GM21447 (cell line): ENCODE data around the gene OSBPL10.

Experiments used
- ATAC-seq: cut with Tn5 transposase; IDR thresholded peaks from one replicate; pipeline ENCODE4 v1.9.1; 2021; ENCODE audit not compliant: unreplicated experiment

The OSBPL10 gene

DNA sequence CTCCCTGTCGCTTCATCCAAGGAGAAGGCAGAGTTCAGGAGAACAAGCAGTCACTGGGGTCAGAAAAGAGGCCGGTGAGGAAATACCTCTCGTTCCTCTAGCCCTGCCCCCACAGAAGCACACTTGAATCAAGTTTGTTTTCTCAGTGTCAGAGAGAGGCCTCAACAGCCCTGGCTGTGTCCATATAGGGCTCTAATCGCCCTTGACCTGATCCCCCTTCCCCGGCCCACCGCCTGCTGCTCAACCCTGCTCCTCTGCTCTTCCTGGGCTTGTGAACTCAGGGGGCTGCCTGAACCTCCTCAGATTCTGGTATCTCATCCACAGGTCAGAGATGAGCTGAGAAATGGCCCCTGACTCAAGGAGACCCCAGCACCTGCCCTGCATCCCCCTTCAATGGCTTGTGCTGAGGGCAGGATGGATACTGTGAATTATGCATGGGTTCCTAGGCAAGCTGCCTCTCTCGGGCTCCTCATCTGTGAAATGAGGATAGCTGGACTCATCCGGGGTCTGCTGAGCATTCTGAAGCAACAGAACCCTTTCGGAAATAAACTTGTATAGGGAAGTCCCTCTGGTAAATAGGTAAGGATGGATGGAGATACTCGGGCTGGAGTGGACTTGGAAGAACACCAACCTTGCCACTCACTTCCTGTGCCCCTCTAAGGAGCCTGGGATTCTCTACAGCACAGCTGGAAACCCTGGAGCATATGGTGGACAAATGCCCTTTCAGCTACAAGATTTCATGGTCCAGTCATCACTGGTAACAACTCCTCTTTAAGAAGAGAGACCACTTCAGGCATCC, 300.8 kb downstream of the OSBPL10 start:
- ATAC-seq: no peak

DNA sequence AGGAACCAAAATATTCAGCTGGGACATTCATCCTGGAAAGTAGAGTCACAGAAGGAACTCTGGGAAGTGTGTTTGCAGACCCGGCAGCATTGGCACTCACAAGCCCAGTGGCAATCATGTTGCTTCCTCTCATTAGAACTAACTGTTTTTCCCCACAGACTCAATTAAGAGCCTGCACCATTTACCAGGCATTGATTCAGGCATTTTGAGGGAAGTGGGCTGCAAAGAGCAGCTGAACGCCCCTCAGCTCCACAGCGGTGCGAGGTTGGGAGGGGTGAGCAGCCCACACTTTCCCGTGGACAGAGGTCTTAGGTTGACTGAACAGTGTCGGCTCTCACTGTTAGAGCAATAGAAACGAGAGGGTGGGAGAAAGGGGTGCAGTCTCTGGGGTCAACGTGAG, 304.5 kb downstream of the OSBPL10 start:
- ATAC-seq: no peak

DNA sequence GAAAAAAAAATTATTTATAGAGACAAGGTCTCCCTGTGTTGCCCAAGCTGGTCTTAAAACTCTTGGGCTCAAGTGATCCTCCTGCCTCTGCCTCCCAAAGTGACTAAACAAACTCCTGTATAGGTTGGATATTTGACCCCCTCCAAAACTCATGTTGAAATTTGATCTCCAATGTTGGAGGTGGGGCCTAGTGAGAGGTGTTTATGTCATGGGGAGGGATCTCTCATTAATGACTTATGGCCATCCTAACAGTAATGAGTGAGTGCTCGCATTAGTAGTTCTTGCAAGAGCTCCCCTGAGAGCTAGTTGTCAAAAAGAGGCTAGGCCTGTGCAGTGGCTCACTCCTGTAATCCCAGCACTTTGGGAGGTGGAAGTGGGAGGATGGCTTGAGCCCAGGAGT, 307.1 kb downstream of the OSBPL10 start:
- no peak for ATAC-seq

DNA sequence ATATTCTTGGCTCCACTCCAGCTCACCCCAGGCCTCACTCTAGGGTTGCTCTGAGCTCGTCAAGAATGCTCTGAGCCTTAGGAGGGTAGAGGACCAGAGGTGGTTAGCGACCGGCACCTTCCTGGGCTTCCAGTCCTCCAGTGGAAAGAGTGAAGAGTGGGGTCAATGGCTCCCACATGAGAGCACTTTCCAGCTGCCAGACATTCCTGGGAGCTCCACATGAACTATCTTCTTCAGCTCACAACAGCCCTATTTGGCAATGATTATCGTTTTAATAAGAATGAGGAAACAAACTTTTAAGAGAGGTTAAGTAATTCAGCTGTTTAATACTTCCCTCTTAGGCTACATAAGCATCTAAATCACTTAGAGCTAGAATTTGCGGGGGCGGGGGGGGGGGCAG, 309.1 kb downstream of the OSBPL10 start:
- ATAC-seq: no peak

DNA sequence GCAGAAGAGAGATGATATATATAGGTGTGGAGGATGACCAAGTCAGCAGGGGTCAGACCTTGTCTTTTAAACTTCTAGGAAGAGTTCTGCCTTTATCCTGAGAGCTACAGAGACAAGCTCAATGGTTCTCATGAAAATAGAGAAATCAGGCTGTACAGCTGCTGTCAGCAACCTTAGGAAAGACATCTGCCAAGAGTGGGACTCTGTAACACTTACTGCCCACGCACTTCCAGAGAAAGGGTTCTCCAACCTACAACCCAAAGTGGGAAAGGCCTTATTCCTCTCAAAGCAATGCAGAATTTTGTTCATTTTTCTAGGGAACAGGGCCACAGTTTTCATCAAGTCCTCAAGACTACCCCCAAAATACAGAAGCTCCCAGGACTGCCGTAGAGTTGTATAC, 309.6 kb downstream of the OSBPL10 start:
- no peak for ATAC-seq

DNA sequence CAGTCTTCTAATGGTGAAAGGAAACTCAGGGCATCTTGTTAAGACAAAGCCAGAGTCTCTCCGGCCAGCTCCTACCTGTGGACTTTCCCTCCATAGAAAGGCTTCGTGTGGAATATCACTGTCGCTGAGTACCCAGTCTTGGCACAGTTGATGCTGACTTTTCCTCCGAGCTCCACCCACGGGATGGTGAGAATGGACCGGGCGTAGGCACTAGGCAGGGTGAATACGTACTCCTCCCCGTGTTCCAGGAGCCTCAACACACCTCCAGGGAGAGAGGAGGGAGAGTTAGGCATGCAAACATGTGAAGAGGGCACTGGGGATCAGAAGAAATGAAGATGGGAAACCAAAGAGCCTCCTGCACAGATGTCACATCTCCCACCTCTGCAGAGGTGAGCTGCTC, 310.3 kb downstream of the OSBPL10 start:
- ATAC-seq: no peak

DNA sequence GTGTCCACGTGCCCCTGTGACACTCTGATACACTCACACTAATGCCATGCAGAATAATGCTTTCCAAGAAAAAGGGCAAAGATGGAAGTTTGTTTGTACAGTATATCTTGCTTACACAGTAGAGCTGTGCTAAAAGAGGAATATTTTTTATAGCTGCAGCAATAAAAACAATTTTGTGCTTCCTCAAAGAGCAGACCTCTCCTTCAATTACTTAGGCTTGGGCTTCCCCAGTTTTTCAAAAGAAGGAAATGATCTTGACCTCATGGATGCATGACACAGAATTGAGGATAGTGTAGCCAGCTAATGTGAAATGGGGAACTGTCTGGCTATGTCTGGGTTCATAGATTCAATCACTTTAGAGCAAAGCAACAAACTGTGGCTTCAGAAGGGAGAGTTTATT, 310.9 kb downstream of the OSBPL10 start:
- no peak for ATAC-seq

DNA sequence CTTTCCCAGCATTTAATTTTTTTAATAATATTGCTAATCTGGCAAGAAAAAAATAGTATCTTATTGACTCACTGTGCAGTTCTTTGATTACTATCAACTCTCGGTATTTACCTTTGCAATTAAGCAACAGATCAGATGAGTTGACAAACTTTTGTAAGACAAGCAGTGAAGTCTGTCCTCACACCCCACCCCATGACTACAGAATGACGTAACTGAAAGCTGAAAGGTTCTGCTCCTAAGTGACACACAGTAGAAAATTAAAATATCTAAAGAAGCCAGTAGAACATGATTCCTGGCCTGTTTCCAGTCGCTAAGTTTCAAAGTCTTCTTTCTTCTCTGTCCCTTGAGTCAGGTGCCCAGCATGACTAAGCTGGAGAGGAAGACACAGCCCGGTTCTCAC, 312.8 kb downstream of the OSBPL10 start:
- ATAC-seq: no peak

DNA sequence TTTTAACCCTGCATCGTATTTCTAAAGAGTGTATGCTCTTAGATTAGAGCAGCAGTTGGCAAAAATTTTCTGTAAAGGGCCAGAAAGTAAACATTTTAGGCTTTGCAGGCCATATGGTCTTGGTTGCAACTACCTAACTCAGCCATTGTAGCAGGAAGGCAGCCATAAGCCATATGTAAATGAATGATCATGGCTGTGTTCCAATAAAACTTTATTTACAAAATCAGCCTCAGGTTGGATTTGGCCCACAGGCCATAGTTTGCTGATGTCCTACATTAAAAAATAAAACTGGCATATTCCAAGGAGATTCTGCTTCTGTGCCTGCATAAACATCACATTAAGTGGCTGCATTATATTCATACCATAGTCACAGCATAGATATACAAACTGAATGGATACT, 313.5 kb downstream of the OSBPL10 start:
- ATAC-seq: no peak

DNA sequence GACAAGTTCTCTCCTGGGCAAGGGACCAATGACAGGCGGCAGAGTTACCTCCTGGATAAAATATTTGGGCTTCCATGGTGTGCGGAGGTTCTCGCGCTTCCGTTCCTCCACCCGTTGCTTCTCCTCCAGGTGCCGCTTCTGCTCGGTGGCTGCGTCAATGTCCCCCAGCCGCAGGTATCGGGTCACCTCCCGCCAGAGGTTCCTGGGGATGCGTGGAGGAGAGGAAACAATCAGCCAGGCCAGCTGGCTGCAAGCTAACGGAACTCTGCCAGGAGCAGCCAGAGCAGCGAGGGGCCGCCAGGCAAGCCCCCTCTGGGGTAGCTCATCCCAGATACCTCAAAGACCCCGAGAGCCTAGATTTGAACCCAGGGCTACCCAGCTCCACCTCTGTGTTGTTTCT, 317.0 kb downstream of the OSBPL10 start:
- ATAC-seq: no peak

DNA sequence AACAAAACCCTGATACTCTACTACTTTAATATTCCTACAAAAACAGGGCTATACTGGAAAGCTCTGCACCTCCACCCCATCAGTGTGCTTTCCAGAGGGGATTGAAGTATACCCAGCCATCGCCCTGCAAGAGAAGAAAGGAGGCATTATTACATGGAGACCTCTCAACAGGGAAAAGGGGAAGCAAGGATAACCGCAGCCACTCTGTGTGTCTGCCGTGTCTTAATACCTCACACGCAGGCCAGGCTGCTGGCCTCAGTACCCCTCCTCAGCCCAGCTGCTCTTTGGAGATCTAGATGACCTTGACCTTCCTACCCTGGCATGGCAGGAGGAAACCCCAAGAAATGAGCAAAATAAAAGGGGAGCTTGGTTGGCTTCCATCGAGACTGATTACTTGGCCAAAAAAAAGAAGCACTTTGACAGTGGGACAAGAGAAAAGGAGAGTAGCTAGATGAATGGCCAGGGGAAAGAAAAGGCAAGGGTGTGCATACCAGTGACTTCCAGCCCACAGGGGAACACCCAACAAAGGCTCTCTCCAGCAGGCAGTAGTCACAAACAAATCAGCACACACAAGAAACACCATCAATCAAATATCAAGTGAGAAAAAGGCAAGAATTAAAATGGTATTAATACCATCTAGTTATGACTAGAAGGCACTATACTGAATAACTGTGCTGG, 318.9 kb downstream of the OSBPL10 start:
- ATAC-seq: no peak

DNA sequence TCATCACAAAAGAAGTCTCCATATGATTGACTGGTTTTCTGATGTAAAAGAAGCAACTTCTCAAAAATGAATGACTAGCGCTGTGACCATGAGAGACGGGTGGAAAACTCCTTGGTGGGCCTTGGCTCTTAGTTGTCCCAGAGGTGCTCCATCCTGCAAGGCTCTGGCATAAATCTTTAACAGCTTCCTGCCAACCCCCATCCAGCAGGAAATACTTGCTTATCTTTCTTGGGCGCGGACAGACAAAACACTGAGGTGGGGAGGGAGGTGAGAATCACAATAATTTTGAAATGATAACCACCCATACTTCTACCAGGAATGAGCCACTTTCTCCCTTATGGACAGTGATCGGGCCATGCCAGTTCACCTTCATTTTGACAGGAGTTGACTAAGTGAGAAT, 319.8 kb downstream of the OSBPL10 start:
- no peak for ATAC-seq

DNA sequence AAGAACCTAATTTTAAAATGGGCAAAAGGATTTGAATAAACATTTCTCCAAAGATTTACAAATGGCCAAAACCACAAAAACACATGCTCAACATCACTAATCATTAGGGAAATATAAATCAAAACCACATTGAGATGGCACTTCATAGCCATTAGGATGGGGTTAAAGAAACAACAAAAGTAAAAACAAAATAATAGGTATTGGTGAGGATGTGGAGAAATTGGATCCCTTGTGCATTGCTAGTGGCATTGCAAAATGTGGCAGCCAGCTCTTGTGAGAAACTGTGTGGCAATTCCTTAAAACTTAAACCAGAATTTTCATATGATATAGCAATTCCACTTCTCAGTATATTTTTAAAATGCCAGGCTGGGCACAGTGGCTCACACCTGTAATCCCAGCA, 321.8 kb downstream of the OSBPL10 start:
- no peak for ATAC-seq

DNA sequence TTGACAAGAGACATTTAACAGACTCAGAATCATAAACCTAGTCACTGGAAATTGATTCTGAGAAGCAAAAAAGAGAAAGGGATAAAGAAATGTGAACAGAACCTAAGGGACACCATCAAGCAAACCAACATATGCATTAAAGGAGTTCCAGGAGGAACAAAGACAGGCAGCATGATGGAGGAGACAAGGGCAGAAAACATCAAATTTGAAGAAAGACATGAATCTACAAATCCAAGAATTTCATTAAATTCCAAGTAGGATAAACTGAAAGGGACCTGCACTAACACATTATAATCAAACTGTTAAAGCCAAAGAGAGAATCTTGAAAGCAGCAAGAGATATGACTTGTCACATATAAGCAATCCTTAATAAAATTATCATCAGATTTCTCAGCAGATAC, 326.1 kb downstream of the OSBPL10 start:
- no peak for ATAC-seq

DNA sequence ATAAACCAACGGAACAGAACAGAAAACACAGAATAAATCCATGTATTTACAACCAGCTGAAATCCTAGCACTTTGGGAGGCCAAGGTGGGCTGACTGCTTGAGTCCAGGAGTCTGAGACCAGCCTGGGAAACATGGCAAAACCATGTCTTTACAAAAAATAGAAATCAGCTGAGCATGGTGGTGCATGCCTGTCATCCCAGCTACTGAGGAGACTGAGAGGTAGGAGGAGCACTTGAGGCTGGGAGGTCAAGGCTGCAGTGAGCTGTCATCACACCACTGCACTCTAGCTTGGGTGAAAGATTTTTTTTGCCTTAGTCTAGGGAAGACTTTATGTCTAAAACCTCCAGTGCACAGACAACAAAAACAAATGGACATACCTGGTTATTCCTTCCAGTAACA, 327.6 kb downstream of the OSBPL10 start:
- no peak for ATAC-seq

DNA sequence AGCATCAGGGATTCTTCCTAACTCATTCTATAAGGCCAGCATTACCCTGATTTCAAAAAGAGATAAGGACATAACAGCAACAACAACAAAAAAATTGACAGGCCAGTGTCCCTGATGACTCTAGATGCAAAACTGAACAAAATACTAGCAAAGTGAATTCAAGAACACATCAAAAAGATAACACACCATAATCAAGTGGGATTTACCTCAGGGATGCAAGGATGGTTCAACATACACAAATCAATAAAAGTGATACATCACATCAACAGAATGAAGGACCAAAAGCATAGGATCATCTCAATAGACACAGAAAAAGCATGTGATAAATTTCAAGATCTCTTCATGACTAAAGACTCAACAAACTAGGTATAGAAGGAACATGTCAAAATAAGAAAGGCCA, 328.8 kb downstream of the OSBPL10 start:
- ATAC-seq: no peak

DNA sequence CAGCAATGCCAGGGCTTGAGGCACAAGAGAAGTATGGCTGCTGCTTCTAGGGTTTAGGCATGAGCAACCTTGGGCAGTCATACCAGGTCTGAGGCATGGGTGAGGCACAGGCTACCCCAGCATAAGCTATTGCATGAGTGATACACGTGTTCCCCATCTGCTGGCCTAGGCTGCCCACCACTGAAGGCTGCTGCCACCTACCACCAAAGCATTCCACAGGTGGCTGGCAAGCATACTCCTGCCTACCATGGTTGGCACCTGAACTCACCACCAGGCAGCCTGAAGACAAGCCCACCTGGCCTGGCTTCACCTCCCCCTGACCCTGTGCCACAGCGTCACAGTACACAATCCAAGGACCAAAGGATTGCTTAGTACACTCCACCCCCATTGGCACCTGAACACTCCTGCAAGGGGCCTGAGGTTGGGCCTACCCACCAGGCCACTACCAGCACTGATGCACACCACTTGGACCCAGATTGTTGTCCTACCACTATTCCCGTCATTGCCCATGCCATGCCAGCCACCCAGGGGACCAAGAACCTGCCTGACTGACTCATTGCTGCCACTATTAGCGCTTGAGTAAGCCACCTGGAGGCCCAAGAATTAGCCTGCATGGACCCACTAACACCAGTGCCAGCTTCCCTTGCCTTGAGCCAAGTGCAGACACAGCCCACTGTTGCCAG, 332.6 kb downstream of the OSBPL10 start:
- ATAC-seq: no peak

DNA sequence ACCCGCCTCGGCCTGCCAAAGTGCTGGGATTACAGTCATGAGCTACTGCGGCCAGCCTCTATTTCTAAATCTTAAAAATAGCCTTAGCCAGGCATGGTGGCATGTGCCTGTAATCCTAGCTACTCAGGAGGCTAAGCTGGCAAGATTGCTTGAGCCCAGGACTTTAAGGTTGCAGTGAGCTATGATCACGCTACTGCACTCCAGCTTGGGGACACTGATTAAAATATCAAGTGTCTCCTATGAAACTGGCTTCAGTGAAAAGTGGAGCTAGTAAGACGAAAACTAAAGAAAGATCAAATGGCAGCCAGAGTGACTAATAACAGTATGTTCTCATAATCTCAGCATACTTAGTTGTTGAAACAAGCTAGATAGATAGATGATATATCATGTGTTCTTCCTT, 335.8 kb downstream of the OSBPL10 start:
- ATAC-seq: no peak

DNA sequence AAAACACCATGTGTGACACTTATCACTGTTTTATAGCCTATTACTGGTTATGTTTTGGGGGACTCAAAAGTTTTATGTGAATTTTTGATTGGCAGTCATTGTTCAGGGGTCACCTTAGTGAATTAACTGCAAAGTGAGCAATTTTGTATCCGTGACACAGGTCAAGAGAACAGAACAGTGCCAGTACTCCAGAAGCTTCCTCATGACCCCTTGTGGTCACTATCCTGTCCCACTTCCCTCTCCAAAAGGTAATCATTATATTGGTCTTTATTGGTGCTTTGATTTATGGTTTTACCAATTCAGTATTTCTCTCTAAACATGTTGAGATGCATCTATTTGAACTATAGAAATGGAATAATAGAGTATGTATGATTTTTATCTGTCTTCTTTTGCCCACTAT, 341.2 kb downstream of the OSBPL10 start:
- no peak for ATAC-seq

DNA sequence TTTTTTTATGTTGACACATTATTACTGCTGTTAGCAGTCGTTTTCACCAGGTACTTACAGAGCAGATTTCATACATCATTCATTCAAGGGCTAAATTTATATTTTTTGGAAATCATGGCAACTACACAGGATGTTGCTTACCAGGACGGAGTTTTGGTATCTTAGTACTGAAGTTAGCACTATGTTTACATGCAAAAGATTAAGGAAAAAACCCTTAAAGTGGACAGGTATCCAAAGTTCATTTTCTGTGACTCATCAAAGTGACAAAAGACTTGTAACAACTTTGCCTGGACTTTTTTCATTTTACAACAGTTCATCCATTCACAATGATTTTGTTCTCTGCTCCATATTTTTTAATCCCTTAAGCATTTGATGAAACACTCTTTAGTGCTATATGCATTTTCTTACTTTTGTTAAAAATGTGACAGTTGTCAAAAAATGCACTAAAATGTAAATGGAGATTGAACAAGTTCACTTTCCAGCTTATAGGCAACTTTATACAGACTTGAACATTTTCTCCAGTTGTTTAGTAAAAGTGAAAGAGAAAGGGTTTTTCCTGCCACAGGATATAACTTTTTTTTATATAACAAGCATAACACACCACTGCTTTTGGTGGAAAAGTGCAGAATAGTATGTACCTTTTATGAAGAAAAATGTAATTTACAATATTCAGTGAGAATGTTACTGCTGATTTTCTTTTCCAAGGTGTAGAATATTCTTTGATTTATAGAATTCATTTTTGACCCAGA, 344.2 kb downstream of the OSBPL10 start:
- no peak for ATAC-seq

DNA sequence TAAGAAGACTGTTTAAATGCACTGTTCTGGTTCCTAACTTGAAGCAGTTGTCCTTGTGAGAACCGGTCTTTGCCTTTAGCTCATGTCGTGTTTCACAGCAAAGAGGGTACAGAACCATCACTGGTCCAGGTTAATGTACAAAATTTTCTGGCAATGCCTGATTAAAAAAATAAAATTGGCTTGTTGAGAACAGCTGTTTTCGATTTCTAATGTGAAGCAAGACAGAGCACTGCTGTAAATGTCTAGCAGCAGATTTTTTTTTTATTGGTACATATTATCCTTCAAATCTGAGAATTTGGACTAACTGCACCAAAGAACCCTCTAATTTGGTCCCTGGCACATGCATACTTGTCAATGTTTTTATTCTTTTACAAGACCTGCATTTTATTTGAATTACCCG, 345.0 kb downstream of the OSBPL10 start:
- ATAC-seq: no peak

DNA sequence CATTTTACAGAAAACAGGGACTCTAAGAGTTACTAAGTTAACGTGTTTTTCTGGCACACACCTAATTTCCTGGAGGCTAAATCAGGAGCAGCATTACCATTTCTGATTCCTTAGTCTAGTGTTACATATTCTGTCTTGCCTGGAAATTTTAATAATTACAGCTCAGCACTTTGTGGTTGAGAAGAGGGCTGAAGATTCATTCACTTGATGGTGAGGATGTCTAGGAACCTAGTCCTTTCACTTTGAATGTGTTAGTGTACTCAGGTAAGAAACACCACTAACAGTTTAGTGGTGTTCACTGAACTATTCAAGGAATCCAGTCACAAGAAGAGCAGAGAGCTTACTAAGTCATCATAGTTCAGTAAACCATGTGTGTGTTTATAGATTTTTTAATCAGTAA, 345.5 kb downstream of the OSBPL10 start:
- no peak for ATAC-seq
